GM08714 (cell line): ENCODE measurements around the gene CNTNAP2.

Experiments
- H3K4me3 ChIP-seq: fragments of 200-500 bp; sonication (Bioruptor generic); 2 replicates; pipeline ENCODE4 v1.5.1; 2014; ENCODE audit warnings: mild to moderate bottlenecking, low read length, inconsistent platforms
- ZNF274 ChIP-seq: IDR thresholded peaks from 2 replicates; pipeline ENCODE4 v1.6.1; 2012; ENCODE audit warnings: mild to moderate bottlenecking, low read depth, low read length

CNTNAP2 gene

GRCh38 chr7:148383651-148384050 lies 2267.1 kb downstream of the CNTNAP2 start:
- no peak for TF ChIP-seq ZNF274
- H3K4me3 ChIP-seq: no peak overlapping the region

- TF ChIP-seq ZNF274: no peak
- H3K4me3 ChIP-seq: no peak overlapping the region
These were observed 2268.5 kb downstream of the CNTNAP2 start for GRCh38 chr7:148385009-148385682.

GRCh38 chr7:148390381-148390780 lies 2273.8 kb downstream of the CNTNAP2 start:
- no peak overlapping the region for H3K4me3 ChIP-seq
- TF ChIP-seq ZNF274: no peak

DNA sequence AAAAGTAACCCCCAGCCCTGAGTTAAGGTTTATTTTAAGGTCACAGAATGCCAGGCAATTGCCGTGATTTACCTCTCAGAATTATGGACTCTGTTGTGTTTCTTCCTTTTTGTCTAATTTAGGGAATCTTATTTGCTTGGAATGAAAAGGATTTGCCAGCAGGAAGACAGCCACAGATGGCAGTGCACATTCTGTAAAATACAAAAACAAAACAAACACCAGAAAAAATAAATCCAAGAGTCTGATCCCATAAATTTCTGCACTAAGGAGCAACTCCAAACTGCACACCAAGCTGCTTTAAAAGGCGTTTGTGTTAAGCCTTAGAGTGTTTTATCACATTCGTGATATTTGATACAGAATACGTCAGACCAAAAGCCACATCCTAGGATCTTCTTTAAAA lies 2275.0 kb downstream of the CNTNAP2 start:
- no peak overlapping the region for H3K4me3 ChIP-seq
- no peak for TF ChIP-seq ZNF274

DNA sequence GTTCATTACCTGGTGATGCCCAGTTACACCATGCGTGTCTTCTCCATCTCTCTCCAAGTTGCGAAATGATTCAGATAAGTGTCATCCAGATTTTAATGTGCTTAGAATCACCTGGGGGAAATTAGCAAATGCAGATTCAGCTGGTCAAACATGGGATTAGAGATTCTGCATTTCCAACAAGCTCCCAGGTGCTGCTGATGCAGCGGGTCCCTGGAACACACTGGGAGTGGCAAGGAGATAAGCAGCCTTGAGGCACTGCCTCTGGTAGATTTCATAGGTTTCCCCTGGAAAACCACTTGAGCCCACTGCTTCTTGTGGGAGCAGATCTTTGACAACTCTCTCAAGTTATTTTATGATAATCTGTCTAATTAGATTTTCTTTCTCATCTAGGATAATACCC lies 2278.0 kb downstream of the CNTNAP2 start:
- no peak overlapping the region for H3K4me3 ChIP-seq
- no peak for TF ChIP-seq ZNF274

DNA sequence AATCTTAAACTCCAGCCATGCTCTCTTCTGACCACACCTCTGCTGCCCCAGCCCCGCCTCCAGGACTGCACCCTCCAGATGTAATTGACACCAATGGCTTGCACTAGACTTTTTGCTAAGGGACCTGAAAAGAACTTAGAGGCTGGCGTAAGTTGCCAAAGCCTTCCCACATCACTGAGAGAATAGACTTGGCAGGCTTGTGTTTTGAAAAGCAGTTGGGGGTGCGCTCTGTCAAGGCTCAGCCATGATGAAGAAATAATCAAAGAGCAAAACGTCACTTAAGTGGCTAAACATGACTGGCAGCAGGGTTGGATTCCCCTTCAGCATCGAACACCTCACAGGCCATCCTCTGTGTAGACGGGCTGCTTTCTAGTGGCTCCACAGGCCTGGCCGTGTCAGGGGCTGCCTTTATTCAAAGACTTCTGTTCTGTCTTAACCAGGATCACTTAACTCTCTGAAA lies 2278.8 kb downstream of the CNTNAP2 start:
- H3K4me3 ChIP-seq: no peak overlapping the region
- TF ChIP-seq ZNF274: no peak

DNA sequence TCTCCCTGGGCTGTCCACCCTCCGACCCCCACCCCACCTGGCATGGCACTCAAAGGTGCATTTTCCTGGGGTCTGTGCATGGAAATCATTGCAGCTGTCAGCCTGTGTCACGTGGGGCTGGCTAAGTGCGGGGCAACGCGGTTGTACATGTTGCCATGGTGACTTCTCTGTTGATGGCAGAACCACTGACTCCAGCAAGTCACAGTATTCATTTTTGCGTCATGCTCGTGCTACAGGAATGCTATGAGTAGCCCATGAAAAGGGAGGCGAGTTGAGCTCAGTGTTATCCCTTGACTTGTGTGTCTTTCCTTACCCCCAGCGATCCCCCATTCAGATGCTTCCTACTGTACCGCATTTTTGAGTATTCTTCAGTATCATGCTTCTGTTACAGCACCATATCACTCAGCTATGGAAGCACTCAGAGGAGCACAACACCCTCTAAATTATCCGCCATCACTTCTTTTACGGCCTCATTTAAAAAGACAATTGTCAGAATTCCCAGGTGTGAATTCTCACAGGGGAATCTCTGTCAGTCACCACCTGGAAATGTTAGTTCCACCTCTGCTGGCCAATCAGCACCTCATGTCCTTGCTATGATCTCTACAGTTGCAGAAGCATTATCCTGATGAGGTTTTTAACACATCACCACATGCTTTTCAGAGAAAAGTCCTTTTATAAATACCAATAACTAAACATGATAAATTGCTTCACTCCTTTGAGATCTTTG lies 2279.6 kb downstream of the CNTNAP2 start:
- TF ChIP-seq ZNF274: no peak
- no peak overlapping the region for H3K4me3 ChIP-seq

GRCh38 chr7:148397056-148397455 lies 2280.5 kb downstream of the CNTNAP2 start:
- TF ChIP-seq ZNF274: no peak
- H3K4me3 ChIP-seq: no peak overlapping the region

GRCh38 chr7:148397551-148397950 lies 2280.9 kb downstream of the CNTNAP2 start:
- no peak for TF ChIP-seq ZNF274
- no peak overlapping the region for H3K4me3 ChIP-seq

DNA sequence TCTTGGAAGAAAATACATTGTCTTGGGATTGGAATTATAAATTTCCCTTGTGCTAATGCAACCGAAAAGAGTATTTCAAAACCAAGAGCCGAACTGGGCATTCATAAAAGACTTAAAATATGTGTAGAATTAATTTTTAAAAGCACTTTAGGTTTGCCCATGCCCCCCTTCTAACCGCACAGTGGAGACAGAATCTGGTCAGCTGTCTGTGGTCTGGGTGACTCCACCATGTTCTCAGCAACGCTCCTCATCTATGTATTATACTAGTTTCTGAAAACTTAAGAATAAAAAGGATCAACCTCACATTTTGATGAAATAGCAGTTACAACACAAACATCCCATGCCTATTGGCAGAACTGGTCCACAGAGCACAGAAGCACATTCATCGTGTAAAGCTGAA lies 2281.4 kb downstream of the CNTNAP2 start:
- no peak for TF ChIP-seq ZNF274
- no peak overlapping the region for H3K4me3 ChIP-seq

DNA sequence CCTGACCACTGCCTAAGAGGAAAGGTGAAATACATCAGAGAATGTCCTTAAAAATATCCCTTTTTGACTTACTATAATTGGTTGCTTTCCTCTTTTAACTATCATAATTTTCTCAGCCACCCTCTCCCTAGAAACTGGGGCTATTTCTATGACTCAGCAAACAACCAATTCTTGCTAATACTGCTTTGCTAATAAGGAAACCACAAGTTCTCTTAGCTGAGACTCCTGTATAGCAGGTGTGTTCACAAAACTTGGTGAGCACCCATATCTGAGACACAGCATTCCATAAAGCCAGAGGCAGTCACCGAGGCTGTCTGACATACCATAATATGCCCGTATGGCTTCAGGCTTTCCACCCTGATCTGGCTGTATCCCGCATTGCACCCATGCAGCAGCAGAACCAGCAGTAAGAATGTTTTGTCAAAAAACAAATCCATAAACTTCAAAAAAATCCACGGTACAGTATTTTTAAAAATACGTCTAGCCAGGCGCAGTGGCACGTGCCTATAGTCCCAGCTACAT lies 2282.3 kb downstream of the CNTNAP2 start:
- no peak overlapping the region for H3K4me3 ChIP-seq
- no peak for TF ChIP-seq ZNF274

DNA sequence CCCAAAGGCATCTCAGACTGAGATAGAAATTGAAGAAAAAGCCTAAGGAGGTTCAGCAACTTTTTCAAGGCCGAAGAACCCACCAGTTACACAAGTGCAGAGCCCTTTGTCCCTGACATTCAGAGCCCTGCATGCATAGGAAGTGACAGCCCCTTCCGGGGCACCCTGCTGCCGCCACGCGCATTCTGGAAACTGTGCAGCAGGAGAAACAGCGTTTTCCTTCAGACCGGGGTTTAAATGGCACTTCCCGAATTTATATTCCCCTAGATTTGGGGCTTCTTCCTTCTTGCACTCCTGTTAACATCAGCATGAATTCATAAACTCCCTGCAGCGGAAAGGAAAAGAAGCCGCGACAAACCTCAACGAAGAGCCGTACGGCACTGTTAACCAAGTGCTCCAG lies 2283.5 kb downstream of the CNTNAP2 start:
- no peak overlapping the region for H3K4me3 ChIP-seq
- no peak for TF ChIP-seq ZNF274

GRCh38 chr7:148402159-148402558 lies 2285.6 kb downstream of the CNTNAP2 start:
- TF ChIP-seq ZNF274: no peak
- H3K4me3 ChIP-seq: no peak overlapping the region

GRCh38 chr7:148403466-148403993 lies 2286.9 kb downstream of the CNTNAP2 start:
- H3K4me3 ChIP-seq: no peak overlapping the region
- no peak for TF ChIP-seq ZNF274

DNA sequence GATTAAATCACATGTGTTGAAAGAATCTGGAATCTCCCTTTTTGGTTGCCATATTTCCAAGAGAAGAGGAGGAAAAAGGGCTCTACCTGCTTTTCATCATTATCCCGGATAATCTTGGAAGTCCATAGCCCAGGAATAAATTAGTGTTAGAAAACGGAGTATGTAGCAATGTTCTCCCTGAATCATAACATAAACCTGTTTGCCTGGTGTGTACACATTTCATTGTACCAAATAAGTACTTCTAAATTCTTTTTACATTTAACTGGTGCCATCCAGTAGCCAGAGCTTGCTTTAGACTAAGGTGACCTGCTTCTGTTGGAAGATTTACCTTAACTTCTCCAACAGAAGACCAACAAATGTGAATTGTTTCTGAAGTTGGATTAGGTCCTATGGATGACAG lies 2291.7 kb downstream of the CNTNAP2 start:
- no peak overlapping the region for H3K4me3 ChIP-seq

More for the DNA sequence above, 2291.7 kb downstream of the CNTNAP2 start:
- TF ChIP-seq ZNF274: no peak
